Measurements from ENCODE around the gene RFLNA.

Gene RFLNA

DNA sequence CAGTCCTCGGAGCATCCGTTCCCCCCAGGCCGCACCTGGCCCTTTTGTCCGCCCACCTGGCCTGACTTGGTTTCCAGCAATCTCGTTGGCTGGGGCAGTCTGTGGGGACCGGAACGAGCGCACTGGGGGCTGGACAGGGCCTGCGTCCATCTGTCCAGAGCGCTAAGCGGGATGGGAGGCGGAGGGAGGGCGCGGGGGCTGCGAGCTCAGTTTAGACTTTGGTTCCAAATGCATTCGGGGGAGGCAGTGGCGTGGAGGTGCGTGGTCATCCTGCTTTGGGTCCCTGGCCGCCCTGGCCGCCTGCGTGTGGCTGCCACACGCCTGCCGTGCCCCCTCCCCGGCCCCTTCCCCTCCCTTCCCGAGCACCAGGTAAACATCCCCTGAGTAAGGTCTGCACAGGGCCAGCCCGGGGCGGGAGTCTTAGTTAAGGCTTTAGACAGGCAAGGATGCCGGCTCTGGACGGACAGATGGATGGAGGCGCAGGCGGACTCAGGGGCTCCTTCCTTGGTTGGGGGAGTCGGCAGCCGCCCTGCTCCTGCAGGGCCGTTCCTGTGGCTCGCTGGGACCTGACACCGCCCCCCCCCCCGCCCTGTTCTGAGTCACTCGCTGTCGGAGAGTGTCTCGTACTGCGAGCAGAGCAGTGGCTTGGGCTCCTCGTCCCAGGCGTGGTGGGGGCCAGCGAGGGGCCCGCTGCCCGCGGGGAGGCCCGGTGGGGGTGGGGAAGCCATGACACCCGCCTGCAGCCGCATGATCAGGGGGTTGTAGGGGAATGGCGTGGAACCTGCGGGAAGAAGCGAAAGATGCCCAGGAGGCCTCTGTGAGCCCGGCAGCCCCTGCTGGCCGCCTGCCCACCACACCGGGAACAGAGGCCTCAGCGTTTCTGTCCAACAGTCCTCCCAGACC lies 30.2 kb downstream of the RFLNA start:
- TF ChIP-seq POLR2A (IDR thresholded peaks at IDR 0.05; ENCODE audit: low read length) (no peak), GATA1 (IDR thresholded peaks at IDR 0.05; ENCODE audit: low read depth, low read length) (no peak)
- no peak for DNase-seq

DNA sequence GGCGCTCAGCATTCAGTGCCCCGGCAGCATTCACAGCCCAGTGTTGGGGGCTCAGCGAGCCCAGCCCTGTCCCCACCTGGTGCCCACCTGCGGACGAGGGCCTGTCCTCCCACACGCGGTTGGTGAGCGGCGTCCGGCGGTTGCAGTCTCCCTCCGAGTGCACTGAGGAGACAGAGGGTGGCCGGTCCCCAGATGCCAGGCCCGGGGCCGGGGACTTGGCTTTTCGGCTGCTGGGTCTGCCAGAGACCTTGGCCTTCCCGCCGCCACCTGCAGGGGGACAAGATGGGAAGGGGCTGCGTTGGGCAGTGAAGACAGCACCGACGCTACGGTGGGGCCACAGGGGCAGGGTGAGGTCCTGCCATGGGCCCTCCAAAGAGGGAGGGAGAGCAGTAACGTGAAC lies 31.2 kb downstream of the RFLNA start:
- DNase-seq: no peak
- TF ChIP-seq GATA1 (IDR thresholded peaks at IDR 0.05; ENCODE audit: low read depth, low read length) (no peak), POLR2A (IDR thresholded peaks at IDR 0.05; ENCODE audit: low read length) (no peak)

GRCh38 chr12:124326871-124327270 lies 32.0 kb downstream of the RFLNA start:
- no peak for DNase-seq
- no peak for TF ChIP-seq GATA1 (IDR thresholded peaks at IDR 0.05; ENCODE audit: low read depth, low read length)
- TF ChIP-seq POLR2A (IDR thresholded peaks at IDR 0.05; ENCODE audit: low read length): no peak

- no peak for DNase-seq
- TF ChIP-seq POLR2A (IDR thresholded peaks at IDR 0.05; ENCODE audit: low read length) (no peak), GATA1 (IDR thresholded peaks at IDR 0.05; ENCODE audit: low read depth, low read length) (no peak)
Observed at GRCh38 chr12:124327362-124328043, 32.6 kb downstream of the RFLNA start.

- TF ChIP-seq GATA1 (IDR thresholded peaks at IDR 0.05; ENCODE audit: low read depth, low read length): no peak
- TF ChIP-seq POLR2A (IDR thresholded peaks at IDR 0.05; ENCODE audit: low read length): no peak
- DNase-seq: no peak
Observed at GRCh38 chr12:124328116-124328515, 33.2 kb downstream of the RFLNA start.

DNA sequence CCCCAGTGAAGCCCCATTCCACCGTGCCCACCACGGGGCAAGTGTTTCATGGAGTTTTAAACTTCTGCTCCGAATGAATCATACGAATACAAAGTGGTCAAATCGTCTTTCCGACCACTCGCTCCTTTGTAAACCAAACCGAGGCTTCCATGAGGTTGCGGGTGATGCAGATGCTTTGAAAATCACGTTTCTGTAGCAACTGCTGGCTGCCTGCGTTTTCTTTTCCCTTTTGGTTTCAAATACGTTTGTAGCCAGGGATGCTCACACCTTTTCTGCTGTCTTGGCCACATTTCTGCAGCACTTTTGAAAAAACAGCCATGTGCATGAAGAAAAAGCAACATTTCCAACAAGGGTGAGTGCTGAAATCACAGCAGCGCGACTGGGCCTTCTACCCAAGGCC lies 33.7 kb downstream of the RFLNA start:
- TF ChIP-seq POLR2A (IDR thresholded peaks at IDR 0.05; ENCODE audit: low read length) (no peak), GATA1 (IDR thresholded peaks at IDR 0.05; ENCODE audit: low read depth, low read length) (no peak)
- no peak for DNase-seq

- DNase-seq: no peak
- TF ChIP-seq POLR2A (IDR thresholded peaks at IDR 0.05; ENCODE audit: low read length) (no peak), GATA1 (IDR thresholded peaks at IDR 0.05; ENCODE audit: low read depth, low read length) (no peak)
Observed at GRCh38 chr12:124332058-124332672, 37.3 kb downstream of the RFLNA start.

GRCh38 chr12:124332900-124333299 lies 38.0 kb downstream of the RFLNA start:
- DNase-seq: no peak
- TF ChIP-seq GATA1 (IDR thresholded peaks at IDR 0.05; ENCODE audit: low read depth, low read length) (no peak), POLR2A (IDR thresholded peaks at IDR 0.05; ENCODE audit: low read length) (no peak)

DNA sequence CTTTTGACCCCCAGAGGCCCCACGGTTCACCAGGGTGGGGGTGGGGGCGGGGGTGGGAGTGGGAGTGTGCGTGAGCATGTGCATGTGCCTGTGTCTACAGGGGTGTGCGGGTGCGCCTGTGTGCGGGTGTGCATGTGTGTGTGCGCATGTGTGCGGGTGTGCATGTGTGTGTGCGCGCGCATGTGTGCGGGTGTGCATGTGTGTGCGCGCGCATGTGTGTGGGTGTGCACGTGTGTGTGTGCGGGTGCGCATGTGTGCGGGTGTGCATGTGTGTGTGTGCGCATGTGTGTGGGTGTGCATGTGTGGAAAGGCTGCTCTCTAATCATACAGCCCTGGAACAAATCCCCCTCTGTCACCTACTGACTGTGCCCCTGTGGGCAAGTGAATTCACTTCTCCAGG lies 38.8 kb downstream of the RFLNA start:
- TF ChIP-seq POLR2A (IDR thresholded peaks at IDR 0.05; ENCODE audit: low read length): no peak
- no peak for TF ChIP-seq GATA1 (IDR thresholded peaks at IDR 0.05; ENCODE audit: low read depth, low read length)
- DNase-seq: peak; percentile 8 to 36

DNA sequence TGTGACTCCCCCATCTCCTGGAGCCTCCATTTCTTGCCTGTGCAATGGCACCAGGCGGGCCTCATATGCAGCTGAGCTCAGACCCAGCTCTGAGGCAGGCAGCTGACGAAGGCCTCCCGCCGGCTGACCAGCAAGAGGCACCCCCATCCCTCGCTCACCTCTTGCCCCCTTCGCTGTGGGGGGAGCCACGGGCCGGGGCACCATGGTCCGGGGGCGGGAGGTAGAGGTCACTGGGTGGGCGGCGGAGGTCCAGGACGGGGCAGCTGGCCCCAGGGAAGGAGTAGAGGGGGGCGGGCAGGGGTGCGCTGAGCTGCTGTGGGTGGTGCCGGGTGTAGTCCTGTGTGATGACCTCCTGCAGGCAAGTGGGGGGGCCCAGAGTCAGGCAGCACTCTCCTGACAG lies 39.4 kb downstream of the RFLNA start:
- DNase-seq: no peak
- TF ChIP-seq GATA1 (IDR thresholded peaks at IDR 0.05; ENCODE audit: low read depth, low read length) (no peak), POLR2A (IDR thresholded peaks at IDR 0.05; ENCODE audit: low read length) (no peak)

GRCh38 chr12:124334976-124335375 lies 40.1 kb downstream of the RFLNA start:
- TF ChIP-seq POLR2A (IDR thresholded peaks at IDR 0.05; ENCODE audit: low read length): no peak
- no peak for TF ChIP-seq GATA1 (IDR thresholded peaks at IDR 0.05; ENCODE audit: low read depth, low read length)
- DNase-seq: no peak

DNA sequence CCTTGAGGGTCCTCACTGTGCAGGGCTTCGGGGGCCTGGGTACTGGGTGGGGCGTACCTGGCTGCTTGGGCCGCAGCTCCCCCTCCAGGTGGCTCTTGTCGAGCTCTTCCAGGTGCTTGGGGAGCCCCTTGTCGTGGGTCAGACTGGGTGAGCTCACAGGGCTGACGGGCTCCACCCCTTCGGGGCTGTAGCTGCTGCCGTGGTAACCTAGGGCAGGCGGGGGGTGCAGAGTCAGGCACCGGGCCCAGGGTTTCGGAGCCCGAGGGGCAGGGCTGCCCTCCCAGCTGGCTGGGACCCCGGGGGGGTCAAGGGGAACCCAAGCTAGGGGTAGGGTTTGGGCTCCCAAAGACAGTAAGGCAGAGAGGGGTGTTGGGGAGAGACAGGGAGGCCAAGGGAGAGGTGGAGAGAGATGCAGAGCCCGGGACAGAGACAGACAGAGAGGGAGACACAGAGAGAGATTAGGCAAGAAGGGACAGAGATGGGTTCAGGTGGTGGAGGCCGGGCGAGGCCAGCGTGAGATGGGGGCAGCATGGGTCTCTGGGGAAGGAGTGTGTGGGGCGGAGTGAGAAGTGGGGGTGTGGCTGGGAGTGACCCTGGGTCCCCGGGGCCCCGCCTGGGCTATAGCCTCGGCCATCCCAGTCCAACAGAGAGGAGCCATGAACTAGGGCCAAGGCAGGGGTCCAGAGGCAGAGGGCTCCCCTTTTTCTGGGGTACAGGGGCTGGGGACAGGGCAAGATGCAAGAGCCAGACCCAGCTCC lies 40.7 kb downstream of the RFLNA start:
- DNase-seq: no peak
- TF ChIP-seq POLR2A (IDR thresholded peaks at IDR 0.05; ENCODE audit: low read length) (no peak), GATA1 (IDR thresholded peaks at IDR 0.05; ENCODE audit: low read depth, low read length) (no peak)

GRCh38 chr12:124336184-124336437 lies 41.2 kb downstream of the RFLNA start:
- DNase-seq: no peak
- TF ChIP-seq POLR2A (IDR thresholded peaks at IDR 0.05; ENCODE audit: low read length): no peak
- no peak for TF ChIP-seq GATA1 (IDR thresholded peaks at IDR 0.05; ENCODE audit: low read depth, low read length)

Data from erythroblast (primary cell).